Sigmoid colon (tissue), 4 donors: ENCODE measurements around the gene SLC36A1.

ENCODE experiments used
- CTCF ChIP-seq, 4 experiments: fragments of 450-650 bp in 3 of 4; fragments of 200-600 bp in 1 of 4; IDR thresholded peaks; one replicate each; pipeline ENCODE4 v1.5.1; 2016 to 2019; ENCODE audit warnings: antibody characterized with exemption in 4 of 4, mild to moderate bottlenecking in 3 of 4, moderate library complexity in 2 of 4
- EP300 ChIP-seq, 4 donors: sonication (generic); formaldehyde crosslinking; IDR thresholded peaks; one replicate each; pipeline ENCODE4 v1.6.1; 2017; ENCODE audit warnings: antibody characterized with exemption in 4 of 4
- POLR2A ChIP-seq, 2 donors: fragments of 450-650 bp; IDR thresholded peaks; one replicate each; pipeline ENCODE4 v1.6.1; 2016; ENCODE audit warnings: antibody characterized with exemption in 2 of 2, mild to moderate bottlenecking in 2 of 2, moderate library complexity in 2 of 2
- POLR2AphosphoS5 ChIP-seq, 4 donors: sonication (generic); formaldehyde crosslinking; IDR thresholded peaks; one replicate each; pipeline ENCODE4 v1.6.1; 2017; ENCODE audit warnings: antibody characterized with exemption in 4 of 4

DNA sequence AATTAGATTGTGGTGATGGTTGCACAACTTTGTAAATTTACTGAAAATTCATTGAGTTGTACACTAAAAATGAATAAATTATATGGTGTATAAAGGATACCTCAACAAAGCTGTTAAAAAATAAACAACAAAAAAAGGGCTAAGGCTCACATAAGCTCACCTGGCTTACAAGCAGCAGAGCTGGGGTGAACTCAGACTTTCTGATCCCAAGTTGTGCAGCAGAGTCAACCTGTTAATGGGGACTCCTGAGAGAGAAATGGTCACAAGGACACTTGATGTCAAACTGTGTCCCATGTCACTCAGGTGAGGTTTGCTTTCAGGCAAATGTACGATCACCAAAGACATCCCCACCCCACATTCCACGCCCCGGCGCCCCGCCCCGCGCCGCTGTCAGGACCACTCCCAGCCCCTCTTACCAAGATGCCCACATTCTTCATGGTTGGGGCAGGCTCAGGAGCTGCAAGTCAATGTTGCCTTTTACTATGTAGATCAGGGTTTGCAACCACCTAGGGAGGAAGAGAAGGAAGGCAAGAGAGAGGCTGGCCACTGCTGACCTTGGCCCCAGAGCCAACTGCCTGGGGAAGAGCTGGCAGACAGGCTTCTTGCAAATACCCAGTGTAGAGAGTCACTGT, 22.4 kb upstream of the SLC36A1 start:
- TF ChIP-seq POLR2A (IDR thresholded peaks at IDR 0.05): no peak
- no peak for TF ChIP-seq CTCF (IDR thresholded peaks at IDR 0.05)
- TF ChIP-seq POLR2AphosphoS5 (IDR thresholded peaks at IDR 0.05): no peak
- no peak for TF ChIP-seq EP300 (IDR thresholded peaks at IDR 0.05)
